Endothelial cell of umbilical vein (primary cell): ENCODE results near the gene LPAR1.

Source experiments
- EZH2 ChIP-seq: IDR thresholded peaks from 2 replicates; pipeline ENCODE4 v1.6.1; 2012; ENCODE audit warnings: borderline replicate concordance, low read depth, mild to moderate bottlenecking, moderate library complexity, low read length, inconsistent platforms; ENCODE audit not compliant: severe bottlenecking
- FOS ChIP-seq: IDR thresholded peaks from 2 replicates; pipeline ENCODE4 v1.6.1; 2011; ENCODE audit warnings: mild to moderate bottlenecking, low read length, moderate library complexity, borderline replicate concordance; ENCODE audit not compliant: insufficient read depth
- GATA2 ChIP-seq: IDR thresholded peaks from 2 replicates; pipeline ENCODE4 v1.7.0; 2011; ENCODE audit warnings: low read depth, mild to moderate bottlenecking, moderate library complexity, mixed read lengths, low read length; ENCODE audit not compliant: insufficient read length, insufficient read depth
- JUN ChIP-seq: IDR thresholded peaks from 2 replicates; pipeline ENCODE4 v1.6.1; 2011; ENCODE audit warnings: borderline replicate concordance, low read depth; ENCODE audit not compliant: insufficient read length, insufficient read depth
- MYC ChIP-seq: IDR thresholded peaks from one replicate; pipeline ENCODE4 v1.6.1; 2011; ENCODE audit warnings: mild to moderate bottlenecking, low read depth, low read length
- POLR2A ChIP-seq: IDR thresholded peaks from 2 replicates; pipeline ENCODE4 v1.6.1; 2012; ENCODE audit warnings: low read depth, mild to moderate bottlenecking, control low read depth, low read length
- POLR2AphosphoS5 ChIP-seq: IDR thresholded peaks from 2 replicates; pipeline ENCODE4 v1.6.1; 2012; ENCODE audit warnings: low read depth, mild to moderate bottlenecking, control low read depth, low read length, moderate library complexity; ENCODE audit not compliant: insufficient read depth
- TF ChIP-seq, protein P1 (sequence below), 2 donors: IDR thresholded peaks; 1 replicate in 1 of 2; 2 replicates in 1 of 2; pipeline ENCODE4 v1.5.1; 2011; ENCODE audit warnings: low read length in 2 of 2, mild to moderate bottlenecking in 2 of 2, moderate library complexity in 2 of 2, control low read depth in 1 of 2, inconsistent platforms in 1 of 2, low read depth in 1 of 2; ENCODE audit not compliant: insufficient read depth in 1 of 2; ENCODE audit errors: extremely low read depth in 1 of 2
- TF ChIP-seq, protein P2 (sequence below): IDR thresholded peaks from 2 replicates; pipeline ENCODE4 v1.6.1; 2011; ENCODE audit not compliant: insufficient read depth, insufficient read length

DNA sequence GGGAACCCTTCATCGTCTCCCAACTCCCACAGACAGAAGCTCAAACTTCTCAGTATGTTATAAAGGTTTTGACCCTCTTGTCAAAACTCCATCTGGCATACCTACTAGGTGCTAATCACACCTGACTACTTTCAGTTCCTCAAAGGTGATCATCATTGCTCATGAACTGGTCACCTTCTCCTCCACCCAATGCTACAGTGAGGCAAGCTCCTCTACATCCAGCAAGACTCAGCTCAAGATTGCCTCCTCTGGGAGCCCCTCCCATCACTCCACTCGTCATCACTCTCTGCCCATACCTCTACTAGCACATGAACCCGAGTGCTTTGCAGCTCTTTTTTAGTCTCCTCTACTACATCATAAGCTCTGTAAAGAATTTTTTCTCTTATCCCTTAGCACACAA is 102.4 kb downstream of the LPAR1 start:
- TF ChIP-seq POLR2A (no peak), EZH2 (no peak), POLR2AphosphoS5 (no peak), GATA2 (no peak), MYC (no peak), JUN (no peak), FOS (no peak)
- TF ChIP-seq, protein P1, sequence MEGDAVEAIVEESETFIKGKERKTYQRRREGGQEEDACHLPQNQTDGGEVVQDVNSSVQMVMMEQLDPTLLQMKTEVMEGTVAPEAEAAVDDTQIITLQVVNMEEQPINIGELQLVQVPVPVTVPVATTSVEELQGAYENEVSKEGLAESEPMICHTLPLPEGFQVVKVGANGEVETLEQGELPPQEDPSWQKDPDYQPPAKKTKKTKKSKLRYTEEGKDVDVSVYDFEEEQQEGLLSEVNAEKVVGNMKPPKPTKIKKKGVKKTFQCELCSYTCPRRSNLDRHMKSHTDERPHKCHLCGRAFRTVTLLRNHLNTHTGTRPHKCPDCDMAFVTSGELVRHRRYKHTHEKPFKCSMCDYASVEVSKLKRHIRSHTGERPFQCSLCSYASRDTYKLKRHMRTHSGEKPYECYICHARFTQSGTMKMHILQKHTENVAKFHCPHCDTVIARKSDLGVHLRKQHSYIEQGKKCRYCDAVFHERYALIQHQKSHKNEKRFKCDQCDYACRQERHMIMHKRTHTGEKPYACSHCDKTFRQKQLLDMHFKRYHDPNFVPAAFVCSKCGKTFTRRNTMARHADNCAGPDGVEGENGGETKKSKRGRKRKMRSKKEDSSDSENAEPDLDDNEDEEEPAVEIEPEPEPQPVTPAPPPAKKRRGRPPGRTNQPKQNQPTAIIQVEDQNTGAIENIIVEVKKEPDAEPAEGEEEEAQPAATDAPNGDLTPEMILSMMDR (IDR thresholded peaks at IDR 0.05; ENCODE audit: extremely low read depth in 1 of 2, insufficient read depth in 1 of 2, low read depth in 1 of 2, low read length in 2 of 2), result no peak
- TF ChIP-seq, protein P2, sequence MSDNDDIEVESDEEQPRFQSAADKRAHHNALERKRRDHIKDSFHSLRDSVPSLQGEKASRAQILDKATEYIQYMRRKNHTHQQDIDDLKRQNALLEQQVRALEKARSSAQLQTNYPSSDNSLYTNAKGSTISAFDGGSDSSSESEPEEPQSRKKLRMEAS, result no peak
